OCI-LY1 (cell line): ENCODE results near the gene CACNA1H.

Source experiments
- H2AFZ ChIP-seq: fragments of 200-600 bp; sonication (generic), shearing (Covaris generic); 2 replicates; pipeline ENCODE4 v1.6.0; 2014; ENCODE audit warnings: antibody characterized with exemption, mild to moderate bottlenecking, low read length
- H3F3A ChIP-seq: fragments of 200-600 bp; sonication (generic), shearing (Covaris generic); 2 replicates; pipeline ENCODE4 v1.6.0; 2014; ENCODE audit warnings: mild to moderate bottlenecking, antibody characterized with exemption, low read length, moderate library complexity; ENCODE audit not compliant: insufficient read depth
- H3K27ac ChIP-seq: fragments of 200-600 bp; sonication (generic); 2 replicates; pipeline ENCODE4 v1.5.1; 2014; ENCODE audit warnings: low read length, mixed run types, mild to moderate bottlenecking, low read depth; ENCODE audit not compliant: poor library complexity, severe bottlenecking
- H3K27me3 ChIP-seq: fragments of 200-600 bp; sonication (generic); 2 replicates; pipeline ENCODE4 v1.6.0; 2014; ENCODE audit warnings: antibody characterized with exemption, mild to moderate bottlenecking, low read length, moderate library complexity; ENCODE audit not compliant: insufficient read depth
- H3K36me3 ChIP-seq: fragments of 200-600 bp; sonication (generic); 2 replicates; pipeline ENCODE4 v1.6.1; 2014; ENCODE audit warnings: mild to moderate bottlenecking, antibody characterized with exemption, low read length, moderate library complexity, mixed read lengths; ENCODE audit not compliant: insufficient read depth
- H3K4me1 ChIP-seq: fragments of 200-600 bp; sonication (generic); 2 replicates; pipeline ENCODE4 v1.5.1; 2014; ENCODE audit warnings: mild to moderate bottlenecking, low read length, moderate library complexity; ENCODE audit not compliant: insufficient read depth, severe bottlenecking
- H3K4me2 ChIP-seq: fragments of 200-600 bp; sonication (generic), shearing (Covaris generic); 2 replicates; pipeline ENCODE4 v1.6.1; 2014; ENCODE audit warnings: low read length
- H3K4me3 ChIP-seq: fragments of 200-600 bp; sonication (generic); 2 replicates; pipeline ENCODE4 v1.5.1; 2014; ENCODE audit warnings: low read length, low read depth, mild to moderate bottlenecking, mixed read lengths; ENCODE audit not compliant: poor library complexity, severe bottlenecking
- H3K79me2 ChIP-seq: fragments of 200-600 bp; shearing (Covaris generic); 2 replicates; pipeline ENCODE4 v1.6.1; 2016; ENCODE audit warnings: mixed run types, low read length, mixed read lengths; ENCODE audit not compliant: insufficient read depth
- H3K9ac ChIP-seq: fragments of 200-600 bp; sonication (generic), shearing (Covaris generic); 2 replicates; pipeline ENCODE4 v1.6.1; 2014; ENCODE audit warnings: mild to moderate bottlenecking, low read length, mixed read lengths
- H3K9me2 ChIP-seq: fragments of 200-600 bp; sonication (generic), shearing (Covaris generic); 2 replicates; pipeline ENCODE4 v1.6.1; 2014; ENCODE audit warnings: low read depth, mild to moderate bottlenecking, low read length, mixed read lengths
- H3K9me3 ChIP-seq: fragments of 200-600 bp; shearing (Covaris generic); 2 replicates; pipeline ENCODE4 v1.6.1; 2014; ENCODE audit warnings: low read length, mixed read lengths
- H4K20me1 ChIP-seq: fragments of 200-600 bp; sonication (generic), shearing (Covaris generic); 2 replicates; pipeline ENCODE4 v1.6.0; 2016; ENCODE audit warnings: mild to moderate bottlenecking, low read length; ENCODE audit not compliant: insufficient read depth
- EZH2 ChIP-seq: fragments of 200-600 bp; sonication (generic), shearing (Covaris generic); IDR thresholded peaks from 2 replicates; pipeline ENCODE4 v1.8.0; 2017; ENCODE audit warnings: borderline replicate concordance, mixed run types, mild to moderate bottlenecking, antibody characterized with exemption, low read length, moderate library complexity, mixed read lengths
- TF ChIP-seq, protein P1 (sequence below): fragments of 200-600 bp; sonication (generic), shearing (Covaris generic); IDR thresholded peaks from 2 replicates; pipeline ENCODE4 v1.5.1; 2017; ENCODE audit warnings: mild to moderate bottlenecking, antibody characterized with exemption, low read length, moderate library complexity, mixed read lengths

The CACNA1H gene

DNA sequence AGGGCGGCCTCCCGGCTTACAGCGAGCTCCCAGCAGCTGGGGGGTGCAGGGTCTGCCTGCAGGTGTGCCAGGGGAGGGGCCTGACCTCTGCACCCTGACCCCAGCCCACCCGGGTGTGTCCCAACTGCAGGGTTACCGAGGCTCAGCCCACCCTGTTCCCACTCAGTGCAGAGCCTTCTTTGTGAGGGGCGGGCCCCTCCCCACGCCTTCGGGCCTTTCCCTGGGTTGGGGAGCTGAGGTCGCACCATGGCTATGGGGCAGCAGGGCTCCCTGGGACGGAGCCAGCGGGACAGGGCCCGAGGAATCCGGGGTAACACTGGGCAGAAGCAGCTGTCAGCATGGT lies 17.1 kb downstream of the CACNA1H start:
- no peaks in the 10 kb centered on the region for H3K4me1 ChIP-seq
- no peaks in the 10 kb centered on the region for H3K9me3 ChIP-seq
- H3K4me3 ChIP-seq: no peak overlapping the region
- H3K9ac ChIP-seq: no peak overlapping the region
- H2AFZ ChIP-seq: no peak overlapping the region
- no peaks in the 10 kb centered on the region for H3K79me2 ChIP-seq
- no peak overlapping the region for H3K4me2 ChIP-seq
- TF ChIP-seq, protein P1, sequence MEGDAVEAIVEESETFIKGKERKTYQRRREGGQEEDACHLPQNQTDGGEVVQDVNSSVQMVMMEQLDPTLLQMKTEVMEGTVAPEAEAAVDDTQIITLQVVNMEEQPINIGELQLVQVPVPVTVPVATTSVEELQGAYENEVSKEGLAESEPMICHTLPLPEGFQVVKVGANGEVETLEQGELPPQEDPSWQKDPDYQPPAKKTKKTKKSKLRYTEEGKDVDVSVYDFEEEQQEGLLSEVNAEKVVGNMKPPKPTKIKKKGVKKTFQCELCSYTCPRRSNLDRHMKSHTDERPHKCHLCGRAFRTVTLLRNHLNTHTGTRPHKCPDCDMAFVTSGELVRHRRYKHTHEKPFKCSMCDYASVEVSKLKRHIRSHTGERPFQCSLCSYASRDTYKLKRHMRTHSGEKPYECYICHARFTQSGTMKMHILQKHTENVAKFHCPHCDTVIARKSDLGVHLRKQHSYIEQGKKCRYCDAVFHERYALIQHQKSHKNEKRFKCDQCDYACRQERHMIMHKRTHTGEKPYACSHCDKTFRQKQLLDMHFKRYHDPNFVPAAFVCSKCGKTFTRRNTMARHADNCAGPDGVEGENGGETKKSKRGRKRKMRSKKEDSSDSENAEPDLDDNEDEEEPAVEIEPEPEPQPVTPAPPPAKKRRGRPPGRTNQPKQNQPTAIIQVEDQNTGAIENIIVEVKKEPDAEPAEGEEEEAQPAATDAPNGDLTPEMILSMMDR: no peak
- no peak for TF ChIP-seq EZH2
- no peak overlapping the region for H3K27ac ChIP-seq
- no peaks in the 10 kb centered on the region for H4K20me1 ChIP-seq
- peaks cover 10% of the 10 kb centered on the region; the same call in 1 of the 2 replicates for H3K27me3 ChIP-seq
- no peaks in the 10 kb centered on the region for H3F3A ChIP-seq
- H3K36me3 ChIP-seq: no peaks in the 10 kb centered on the region
- no peaks in the 10 kb centered on the region for H3K9me2 ChIP-seq

DNA sequence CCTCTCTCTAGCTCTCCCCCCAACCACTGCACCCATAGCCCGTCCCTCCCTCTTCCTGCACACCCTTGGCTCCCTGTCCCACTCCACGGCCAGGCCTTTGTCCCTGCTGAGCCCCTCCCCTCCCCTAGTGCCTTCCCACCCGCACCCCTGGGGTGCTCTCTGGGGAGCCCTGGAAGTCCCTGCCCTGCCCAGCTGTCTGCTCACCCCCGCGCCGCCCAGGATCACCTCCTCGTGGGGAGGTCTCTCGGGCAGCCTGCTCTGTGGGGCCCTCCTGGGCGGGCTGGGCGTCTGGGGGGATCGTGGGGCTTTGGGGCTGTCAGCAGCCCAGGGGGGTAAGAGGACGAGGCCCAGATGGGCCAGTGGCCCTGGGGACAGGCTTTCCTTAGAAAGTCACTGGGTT lies 18.1 kb downstream of the CACNA1H start:
- Histone ChIP-seq H3K27ac (no peak overlapping the region), H3K4me2 (no peak overlapping the region), H3K79me2 (no peaks in the 10 kb centered on the region), H3K27me3 (peaks cover 10% of the 10 kb centered on the region; the same call in 1 of the 2 replicates), H3K36me3 (no peaks in the 10 kb centered on the region), H4K20me1 (no peaks in the 10 kb centered on the region), H3K9ac (no peak overlapping the region), H3K9me2 (no peaks in the 10 kb centered on the region), H2AFZ (no peak overlapping the region), H3F3A (no peaks in the 10 kb centered on the region), H3K9me3 (no peaks in the 10 kb centered on the region), H3K4me3 (no peak overlapping the region), H3K4me1 (no peaks in the 10 kb centered on the region)
- no peak for TF ChIP-seq EZH2
- TF ChIP-seq, protein P1: no peak

DNA sequence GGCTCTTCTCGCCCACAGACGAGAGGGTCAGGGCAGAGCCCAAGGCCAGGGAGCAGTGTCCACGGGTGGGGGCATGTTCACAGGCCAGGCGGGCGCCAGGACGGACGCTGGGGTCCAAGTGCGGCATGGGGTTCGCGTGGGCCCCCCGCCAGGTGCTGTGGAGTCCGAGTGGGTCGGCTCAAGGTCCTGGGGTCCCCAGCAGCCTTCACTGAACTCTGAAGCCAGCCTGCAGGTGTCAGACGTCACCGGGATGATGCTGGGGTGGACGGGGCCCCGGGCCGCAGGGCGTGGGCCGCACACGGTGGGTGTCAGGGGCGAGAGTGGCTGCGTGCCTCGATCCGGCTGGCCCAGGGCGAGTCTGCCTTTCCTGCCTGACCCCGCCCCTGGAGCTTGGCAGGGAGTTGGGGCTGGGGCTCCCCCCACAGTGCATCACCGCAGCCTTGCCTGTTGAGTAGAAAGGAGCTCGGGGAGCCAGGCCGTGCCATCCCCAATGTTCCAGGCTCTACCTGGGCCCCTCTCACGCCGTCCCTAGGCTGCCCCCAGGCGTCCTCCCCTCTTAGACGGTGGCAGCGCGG lies 19.0 kb downstream of the CACNA1H start:
- Histone ChIP-seq H3K4me3 (no peak overlapping the region), H3K27ac (no peak overlapping the region), H3K9me3 (no peaks in the 10 kb centered on the region), H4K20me1 (no peaks in the 10 kb centered on the region), H2AFZ (no peak overlapping the region), H3K9me2 (no peaks in the 10 kb centered on the region), H3K79me2 (no peaks in the 10 kb centered on the region), H3K4me2 (no peak overlapping the region), H3K4me1 (no peaks in the 10 kb centered on the region), H3F3A (no peaks in the 10 kb centered on the region), H3K9ac (no peak overlapping the region), H3K36me3 (no peaks in the 10 kb centered on the region), H3K27me3 (0 out of 2 replicates have a peak, but pooled peaks cover 3% of the 10 kb centered on the region)
- TF ChIP-seq, protein P1: no peak
- TF ChIP-seq EZH2: no peak
